Cardiac muscle cell (in vitro differentiated cells and primary cell): Measurements from ENCODE around the gene ZSCAN20. TPM values are rescaled to one million over a fixed set of nuclear protein-coding genes. Genes with fewer than 3 reads are reported as not detected.

Source experiments
- DNase-seq, 2 donors: peaks; one replicate each; pipeline versions ENCODE4 v3.0.0 to v3.0.0-alpha.2; 2010 to 2017; ENCODE audit warnings: low read depth in 1 of 2, low spot score in 1 of 2
- H3K27ac ChIP-seq: fragments of 200-600 bp; sonication (generic); 2 replicates; pipeline ENCODE4 v1.5.1; 2016
- H3K27me3 ChIP-seq: fragments of 200-600 bp; sonication (generic); 2 replicates; pipeline ENCODE4 v1.6.0; 2016; ENCODE audit warnings: control low read depth
- H3K36me3 ChIP-seq: fragments of 200-600 bp; sonication (generic); 2 replicates; pipeline ENCODE4 v1.5.1; 2016; ENCODE audit warnings: control low read depth
- H3K4me1 ChIP-seq: fragments of 200-600 bp; sonication (generic); 2 replicates; pipeline ENCODE4 v1.8.1; 2017; ENCODE audit warnings: low read depth, mild to moderate bottlenecking, mixed run types
- H3K4me3 ChIP-seq: fragments of 200-600 bp; sonication (generic); 2 replicates; pipeline ENCODE4 v1.5.1; 2016; ENCODE audit warnings: mild to moderate bottlenecking
- H3K9me3 ChIP-seq: fragments of 200-600 bp; sonication (generic); 2 replicates; pipeline ENCODE4 v1.5.1; 2017; ENCODE audit warnings: low read depth, mild to moderate bottlenecking, control low read depth
- CTCF ChIP-seq: IDR thresholded peaks from 2 replicates; pipeline ENCODE4 v1.5.1; 2012; ENCODE audit warnings: low read depth, mild to moderate bottlenecking, low read length
- polyA plus RNA-seq: library from polyadenylated mRNA; unstranded; fragments of >200 nt; fragmentation: Nextera tagmentation; extraction: Ambion mirVana; gene quantifications from 2 replicates; pipeline ENCODE4 v1.2.1, GENCODE V29; 2016
- total RNA-seq: library from RNA; depleted of rRNA; stranded (reverse); fragments of >200 nt; gene quantifications from 2 replicates; pipeline ENCODE4 v1.2.3, GENCODE V29; 2016

Gene ZSCAN20
- total and polyA plus RNA-seq, 2 experiments from 2014 or later: 1.4 to 7.2 TPM

GRCh38 chr1:33428661-33429060, 43.8 kb upstream of the ZSCAN20 start:
- Histone ChIP-seq H3K27ac (no peak overlapping the region), H3K4me3 (no peak overlapping the region), H3K27me3 (peaks cover 38% of the 10 kb centered on the region), H3K9me3 (no peaks in the 10 kb centered on the region), H3K4me1 (peaks cover 9% of the 10 kb centered on the region), H3K36me3 (no peaks in the 10 kb centered on the region)
- no peak for DNase-seq
- no peak for TF ChIP-seq CTCF

GRCh38 chr1:33429332-33429731, 43.1 kb upstream of the ZSCAN20 start:
- peaks cover 38% of the 10 kb centered on the region for H3K27me3 ChIP-seq
- no peaks in the 10 kb centered on the region for H3K36me3 ChIP-seq
- H3K4me3 ChIP-seq: no peak overlapping the region
- TF ChIP-seq CTCF: no peak
- peaks cover 11% of the 10 kb centered on the region for H3K4me1 ChIP-seq
- DNase-seq: no peak
- no peaks in the 10 kb centered on the region for H3K9me3 ChIP-seq
- H3K27ac ChIP-seq: no peak overlapping the region

GRCh38 chr1:33429856-33430691, 42.4 kb upstream of the ZSCAN20 start:
- Histone ChIP-seq H3K4me1 (peaks cover 15% of the 10 kb centered on the region), H3K27ac (no peak overlapping the region), H3K27me3 (peaks cover 38% of the 10 kb centered on the region), H3K36me3 (no peaks in the 10 kb centered on the region), H3K4me3 (peak overlapping the region; percentile 60), H3K9me3 (no peaks in the 10 kb centered on the region)
- TF ChIP-seq CTCF: no peak
- DNase-seq: peak; percentile 25 to 54

- no peaks in the 10 kb centered on the region for H3K36me3 ChIP-seq
- H3K4me3 ChIP-seq: peak within 1 kb of the TSS; percentile 60
- no peak within 1 kb of the TSS for H3K27ac ChIP-seq
- DNase-seq: peak; percentile 97 to 99
- peaks cover 38% of the 10 kb centered on the region for H3K27me3 ChIP-seq
- H3K4me1 ChIP-seq: peaks cover 15% of the 10 kb centered on the region
- peak; percentile 20 for TF ChIP-seq CTCF
- no peaks in the 10 kb centered on the region for H3K9me3 ChIP-seq
These were observed 41.5 kb upstream of the ZSCAN20 start, which contains the start of gene PHC2 for GRCh38 chr1:33430692-33431593. PHC2 (minus strand) TSS chr1:33431095; CDS start chr1:33375539, 55,556 bp downstream.

GRCh38 chr1:33433509-33434362, 38.7 kb upstream of the ZSCAN20 start:
- TF ChIP-seq CTCF: no peak
- Histone ChIP-seq H3K4me1 (peaks cover 33% of the 10 kb centered on the region), H3K4me3 (no peak overlapping the region), H3K27ac (no peak overlapping the region), H3K36me3 (no peaks in the 10 kb centered on the region), H3K27me3 (peaks cover 15% of the 10 kb centered on the region), H3K9me3 (no peaks in the 10 kb centered on the region)
- peak in 1 of 2 donors; percentile 97 for DNase-seq
